WI38 (cell line): ENCODE results near the gene HIPK2.

ENCODE experiments used
- H3K4me3 ChIP-seq: 2 replicates; pipeline ENCODE4 v1.5.1; 2011; ENCODE audit warnings: low read depth, mild to moderate bottlenecking, control low read depth, low read length
- TF ChIP-seq, protein P1 (sequence below): IDR thresholded peaks from 2 replicates; pipeline ENCODE4 v1.5.1; 2012; ENCODE audit warnings: low read depth, mild to moderate bottlenecking, control low read depth, low read length

The HIPK2 gene

GRCh38 chr7:139709485-139709884 lies 68.3 kb downstream of the HIPK2 start:
- TF ChIP-seq, protein P1, sequence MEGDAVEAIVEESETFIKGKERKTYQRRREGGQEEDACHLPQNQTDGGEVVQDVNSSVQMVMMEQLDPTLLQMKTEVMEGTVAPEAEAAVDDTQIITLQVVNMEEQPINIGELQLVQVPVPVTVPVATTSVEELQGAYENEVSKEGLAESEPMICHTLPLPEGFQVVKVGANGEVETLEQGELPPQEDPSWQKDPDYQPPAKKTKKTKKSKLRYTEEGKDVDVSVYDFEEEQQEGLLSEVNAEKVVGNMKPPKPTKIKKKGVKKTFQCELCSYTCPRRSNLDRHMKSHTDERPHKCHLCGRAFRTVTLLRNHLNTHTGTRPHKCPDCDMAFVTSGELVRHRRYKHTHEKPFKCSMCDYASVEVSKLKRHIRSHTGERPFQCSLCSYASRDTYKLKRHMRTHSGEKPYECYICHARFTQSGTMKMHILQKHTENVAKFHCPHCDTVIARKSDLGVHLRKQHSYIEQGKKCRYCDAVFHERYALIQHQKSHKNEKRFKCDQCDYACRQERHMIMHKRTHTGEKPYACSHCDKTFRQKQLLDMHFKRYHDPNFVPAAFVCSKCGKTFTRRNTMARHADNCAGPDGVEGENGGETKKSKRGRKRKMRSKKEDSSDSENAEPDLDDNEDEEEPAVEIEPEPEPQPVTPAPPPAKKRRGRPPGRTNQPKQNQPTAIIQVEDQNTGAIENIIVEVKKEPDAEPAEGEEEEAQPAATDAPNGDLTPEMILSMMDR: no peak
- no peak overlapping the region for H3K4me3 ChIP-seq

DNA sequence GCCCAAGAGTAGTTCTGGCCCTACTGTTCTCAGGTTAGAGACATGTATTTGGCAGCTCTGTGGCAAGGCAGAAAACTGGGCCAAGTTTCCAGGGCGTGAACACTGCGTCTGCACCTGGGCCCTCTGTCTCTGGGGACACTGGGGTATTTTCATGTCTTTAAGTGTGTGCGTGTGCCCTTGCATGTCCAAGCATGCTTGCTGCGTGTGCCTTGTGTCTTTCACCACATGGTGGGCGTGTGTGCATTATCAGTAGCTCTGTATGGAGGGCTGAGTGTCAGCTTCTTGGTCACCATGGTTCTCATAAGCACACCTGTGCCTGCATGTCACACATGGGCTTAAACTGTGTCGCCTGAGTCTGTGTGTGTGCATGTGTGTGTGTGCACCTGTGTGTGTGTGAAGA lies 69.3 kb downstream of the HIPK2 start:
- no peak overlapping the region for H3K4me3 ChIP-seq
- TF ChIP-seq, protein P1: no peak

- TF ChIP-seq, protein P1: no peak
- H3K4me3 ChIP-seq: no peak overlapping the region
Measured at GRCh38 chr7:139706837-139707236, 71.0 kb downstream of the HIPK2 start.

GRCh38 chr7:139704308-139704879 lies 73.4 kb downstream of the HIPK2 start:
- TF ChIP-seq, protein P1: no peak
- no peak overlapping the region for H3K4me3 ChIP-seq

DNA sequence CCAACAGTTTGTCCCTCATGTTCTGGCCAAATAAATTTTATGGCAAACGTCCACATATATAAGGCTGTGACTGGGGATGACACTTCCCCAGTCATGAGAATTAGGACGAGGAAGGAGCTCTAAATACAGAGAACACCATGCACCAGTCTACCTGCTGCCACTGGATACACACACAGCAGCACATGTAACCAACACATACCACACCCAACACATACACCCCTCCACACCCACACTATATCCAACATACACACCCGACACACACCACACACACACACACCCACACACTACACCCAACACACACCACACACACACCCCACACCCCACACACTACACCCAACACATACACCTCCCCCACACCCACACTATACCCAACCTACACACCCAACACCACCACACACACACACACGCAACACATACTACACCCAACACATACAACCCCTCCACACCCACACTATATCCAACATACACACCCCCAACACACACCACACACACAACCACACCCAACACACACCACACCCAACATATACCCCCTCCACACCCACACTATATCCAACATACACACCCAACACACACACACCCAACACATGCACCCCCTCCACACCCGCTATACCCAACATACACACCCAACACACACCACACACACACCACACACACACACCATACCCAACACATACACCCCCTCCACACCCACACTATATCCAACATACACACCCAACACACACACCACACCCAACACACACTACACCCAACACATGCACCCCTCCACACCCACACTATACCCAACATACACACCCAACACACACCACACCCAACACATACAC lies 74.1 kb downstream of the HIPK2 start:
- TF ChIP-seq, protein P1: no peak
- H3K4me3 ChIP-seq: no peak overlapping the region

DNA sequence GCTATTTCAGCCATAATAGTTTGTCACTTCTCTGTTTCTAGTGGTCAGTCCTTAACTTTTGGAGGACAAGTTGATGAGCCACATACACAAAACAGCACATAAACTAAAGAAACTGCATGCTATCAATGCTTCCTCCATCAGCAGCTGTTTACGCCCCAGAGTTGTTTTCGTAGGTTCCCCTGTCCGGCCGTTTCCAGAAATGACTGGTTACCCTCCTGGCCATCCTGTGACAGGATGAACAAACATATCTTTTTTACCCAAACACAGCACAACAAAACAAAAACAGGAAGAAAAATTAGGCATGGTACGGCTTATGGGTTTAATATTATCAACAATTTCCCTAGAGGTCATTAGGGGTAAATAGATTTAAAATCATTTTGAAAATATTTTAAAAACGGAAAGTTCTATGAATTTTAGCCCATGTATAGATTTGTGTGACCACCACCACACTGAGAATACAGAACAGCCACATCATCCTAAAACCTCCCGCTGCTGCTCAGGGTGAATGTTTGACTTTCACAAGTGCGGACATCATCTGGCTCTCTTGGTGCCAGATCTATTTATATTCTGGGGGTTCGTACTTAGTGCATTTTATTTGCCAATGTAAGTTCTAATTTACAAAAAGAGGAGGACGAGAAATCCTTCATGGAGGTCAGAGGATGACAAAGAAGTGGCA lies 74.8 kb downstream of the HIPK2 start:
- no peak overlapping the region for H3K4me3 ChIP-seq
- TF ChIP-seq, protein P1: no peak

GRCh38 chr7:139702313-139702731 lies 75.5 kb downstream of the HIPK2 start:
- no peak overlapping the region for H3K4me3 ChIP-seq
- TF ChIP-seq, protein P1: no peak
